GM12878 (cell line): ENCODE measurements around the gene TNFRSF1B. TPM values are rescaled to one million over a fixed set of nuclear protein-coding genes. Genes with fewer than 3 reads are reported as not detected.
A peak's percentile ranks its signal among the peaks of the same experiment; 100 is the strongest.

Experiments
- ATAC-seq: fragments of 200-7000 bp; cut with Tn5 transposase; 3 replicates; pipeline ENCODE4 v1.9.1; 2020; ENCODE audit warnings: mild to moderate bottlenecking, moderate library complexity
- BruUV-seq: library from RNA; stranded (reverse); fragments of 400-500 nt; replicated peaks from 2 replicates; lab custom pipeline; 2021; lab: Mats Ljungman, UMichigan
- CTCF ChIA-PET: fragments of 300-600 bp; sonication (Branson Sonifier 250); formaldehyde crosslinking; extraction: SDS; loops from one replicate; lab custom pipeline; 2021; ENCODE audit warnings: inconsistent platforms; lab: Yijun Ruan, JAX
- POLR2A ChIA-PET: fragments of 350-600 bp; formaldehyde crosslinking; extraction: SDS; loops from one replicate; lab custom pipeline; 2021; ENCODE audit warnings: inconsistent platforms; lab: Charles Lee
- RAD21 ChIA-PET: fragments of 300-600 bp; sonication (Branson Sonifier 250); formaldehyde crosslinking; loops from one replicate; lab custom pipeline; 2023; ENCODE audit warnings: antibody characterized with exemption; ENCODE audit not compliant: unreplicated experiment; lab: Charles Lee
- SMC1A ChIA-PET: fragments of 300-600 bp; sonication (Branson Sonifier 250); formaldehyde crosslinking; loops from one replicate; lab custom pipeline; 2023; ENCODE audit not compliant: unreplicated experiment, uncharacterized antibody; lab: Charles Lee
- DNase-seq: peaks from one replicate; pipeline ENCODE4 v3.0.0-alpha.2; 2011; ENCODE audit warnings: low read depth, low spot score
- FAIRE-seq: peaks from 3 replicates; lab custom pipeline; 2011; peaks lifted over from hg19 to GRCh38; lab: Jason Lieb, UNC
- H2AFZ ChIP-seq: 2 replicates; pipeline ENCODE4 v1.6.0; 2011; ENCODE audit warnings: low read depth, low read length, control low read depth; ENCODE audit not compliant: control insufficient read depth
- H3K27ac ChIP-seq: 2 replicates; pipeline ENCODE4 v1.5.1; 2011; ENCODE audit warnings: control low read depth; ENCODE audit not compliant: control insufficient read depth, insufficient read depth
- H3K27me3 ChIP-seq, 2 experiments: replicated peaks in 1 of 2; 2 replicates each; pipeline versions ENCODE4 v1.6.0 to v1.6.1; 2011; ENCODE audit warnings: low read length in 1 of 2; ENCODE audit not compliant: control insufficient read depth in 2 of 2, insufficient read depth in 2 of 2
- H3K36me3 ChIP-seq, 2 experiments: 2 replicates each; pipeline ENCODE4 v1.5.1; 2011; ENCODE audit warnings: low read length in 1 of 2; ENCODE audit not compliant: control insufficient read depth in 2 of 2, insufficient read depth in 2 of 2
- H3K4me1 ChIP-seq: 2 replicates; pipeline ENCODE4 v1.6.1; 2011; ENCODE audit warnings: mild to moderate bottlenecking, low read length, moderate library complexity, mixed read lengths; ENCODE audit not compliant: control insufficient read depth, insufficient read depth
- H3K4me2 ChIP-seq: 2 replicates; pipeline ENCODE4 v1.6.0; 2011; ENCODE audit warnings: control low read depth; ENCODE audit not compliant: control insufficient read depth, insufficient read depth
- H3K4me3 ChIP-seq: fragments of 200-600 bp; sonication (generic); 2 replicates; pipeline ENCODE4 v1.5.1; 2016
- H3K79me2 ChIP-seq: 2 replicates; pipeline ENCODE4 v1.6.0; 2011; ENCODE audit warnings: low read length; ENCODE audit not compliant: control insufficient read depth, insufficient read depth
- H3K9ac ChIP-seq: 2 replicates; pipeline ENCODE4 v1.8.0; 2011; ENCODE audit warnings: low read length, control low read depth, mixed read lengths; ENCODE audit not compliant: control insufficient read depth, insufficient read depth
- H3K9me3 ChIP-seq: replicated peaks from 3 replicates; pipeline ENCODE4 v1.5.1; 2011; ENCODE audit warnings: mild to moderate bottlenecking, low read length; ENCODE audit not compliant: control insufficient read depth, insufficient read depth
- H4K20me1 ChIP-seq: 2 replicates; pipeline ENCODE4 v1.6.0; 2011; ENCODE audit not compliant: control insufficient read depth, insufficient read depth
- BCLAF1 ChIP-seq: fragments of 450-650 bp; IDR thresholded peaks from 2 replicates; pipeline ENCODE4 v1.6.1; 2017; ENCODE audit warnings: antibody characterized with exemption, mild to moderate bottlenecking, moderate library complexity
- FOS ChIP-seq: IDR thresholded peaks from 3 replicates; pipeline ENCODE4 v1.6.1; 2011; ENCODE audit warnings: borderline replicate concordance; ENCODE audit not compliant: insufficient read length; ENCODE audit errors: extremely low read depth
- HDAC6 ChIP-seq: fragments of 200-600 bp; sonication (generic); IDR thresholded peaks from one replicate; pipeline ENCODE4 v1.8.0; 2017; ENCODE audit warnings: antibody characterized with exemption; ENCODE audit not compliant: unreplicated experiment
- NFYA ChIP-seq: IDR thresholded peaks from 2 replicates; pipeline ENCODE4 v1.6.1; 2011; ENCODE audit warnings: low read depth, mild to moderate bottlenecking, low read length, improper control_type of control experiment, borderline replicate concordance
- NR2C2 ChIP-seq: IDR thresholded peaks from 2 replicates; pipeline ENCODE4 v1.6.1; 2011; ENCODE audit warnings: borderline replicate concordance, low read depth; ENCODE audit not compliant: control insufficient read depth, insufficient read length
- SMAD1 ChIP-seq: fragments of 450-650 bp; IDR thresholded peaks from 2 replicates; pipeline ENCODE4 v1.6.1; 2018; ENCODE audit warnings: mild to moderate bottlenecking, low read depth; ENCODE audit not compliant: partially characterized antibody
- SPI1 ChIP-seq: IDR thresholded peaks from 2 replicates; pipeline ENCODE4 v1.6.1; 2011; ENCODE audit warnings: low read depth, mild to moderate bottlenecking, low read length, moderate library complexity, borderline replicate concordance; ENCODE audit not compliant: insufficient read depth
- WGBS: methylation state at CpG from one replicate; pipeline ENCODE4 v1.1.6; 2016; ENCODE audit warnings: low lambda C conversion rate; ENCODE audit not compliant: insufficient replicate concordance, insufficient coverage; ENCODE audit errors: missing lambda C conversion rate; 5-methylcytosine and 5-hydroxymethylcytosine counted together
- in situ Hi-C: fragments of 300-500 bp; cut with MboI; formaldehyde crosslinking; loops from 9 replicates; pipeline ENCODE4 v1.14.3; 2018; ENCODE audit warnings: mixed read lengths
- intact Hi-C: fragments of 100-400 bp; cut with micrococcal nuclease; formaldehyde crosslinking; loops from one replicate; pipeline ENCODE4 v1.14.2; 2022; ENCODE audit not compliant: unreplicated experiment
- polyA plus RNA-seq, 11 experiments: library from polyadenylated mRNA; depleted of rRNA in 4 of 11; unstranded in 6 of 11; stranded (reverse) in 5 of 11; fragments of >200 nt; fragmentation: Nextera tagmentation in 4 of 11; fragmentation: Illumina TruSeq in 1 of 11; extraction: Ambion mirVana in 4 of 11; extraction: Trizol in 1 of 11; gene quantifications; 1 replicate in 1 of 11; 2 replicates in 10 of 11; pipeline versions ENCODE4 v1.2.1 to v1.2.3, GENCODE V29; 2011 to 2016; ENCODE audit warnings: inconsistent platforms in 2 of 11, missing spikeins in 2 of 11, low read depth in 1 of 11
- total RNA-seq, 4 experiments: library from RNA; depleted of rRNA in 3 of 4; stranded (reverse); fragments of >200 nt in 3 of 4; fragmentation: Illumina TruSeq in 1 of 4; extraction: Trizol in 1 of 4; gene quantifications; 2 replicates each; pipeline versions ENCODE4 v1.2.1 to v1.2.3, GENCODE V29; 2013 to 2021

The TNFRSF1B gene
- total and polyA plus RNA-seq, 10 of the 15 experiments (the other 5 are each of a cell fraction or from before 2014, with no cell fraction given), result 10.1 to 87.2 (median 37.3) TPM

- H3K9me3 ChIP-seq, result no peaks in the 10 kb centered on the region
- 57% methylated on average over 7 of the region's 7 CpGs for WGBS
- CTCF ChIA-PET, result interaction anchor here (1.1 to 4.1 kb wide), 2 partner anchors 35 to 37 kb away, joined by 3 to 29 read pairs; no protein-coding TSS in a partner anchor
- no peak overlapping the region for H3K4me2 ChIP-seq
- ATAC-seq, result no peak
- H3K4me1 ChIP-seq, result peaks cover 72% of the 10 kb centered on the region
- intact Hi-C loops, result loop anchor here (5.0 kb wide), 2 partner anchors 37 to 113 kb away; no protein-coding TSS in a partner anchor
- no TSS peak for BruUV-seq
- no peak for TF ChIP-seq SMAD1
- peak; percentile 56; the same call in 1 of the 2 replicates for TF ChIP-seq SPI1
- no peak for TF ChIP-seq NR2C2
- TF ChIP-seq BCLAF1, result no peak
- TF ChIP-seq HDAC6, result no peak
- no peak for TF ChIP-seq FOS
- no peak for TF ChIP-seq NFYA
- TF ChIP-seq, all 136 proteins: peak for 1
- no peak overlapping the region for H3K27ac ChIP-seq
- H3K79me2 ChIP-seq, result no peaks in the 10 kb centered on the region
- no peaks in the 10 kb centered on the region for H3K36me3 ChIP-seq
- FAIRE-seq (no peak), DNase-seq (no peak)
- H3K4me3 ChIP-seq, result no peak overlapping the region
- ChIA-PET SMC1A (interaction anchor here (0.6 to 20.8 kb wide), 8 partner anchors 9 to 276 kb away, joined by 3 to 347 read pairs (median 4); no protein-coding TSS in a partner anchor), POLR2A (interaction anchor here (0.6 to 5.2 kb wide), 6 partner anchors 9 to 141 kb away, joined by 4 to 166 read pairs (median 6); partner anchors contain the start of gene MIIP), RAD21 (interaction anchor here (0.6 to 5.1 kb wide), 6 partner anchors 9 to 119 kb away, joined by 3 to 118 read pairs (median 4); no protein-coding TSS in a partner anchor)
- in situ Hi-C loops, result loop anchor here (25.0 kb wide), 1 partner anchor 1577 kb away; no protein-coding TSS in a partner anchor
- no peaks in the 10 kb centered on the region for H3K27me3 ChIP-seq
- no peaks in the 10 kb centered on the region for H4K20me1 ChIP-seq
- H3K9ac ChIP-seq, result no peak overlapping the region
- H2AFZ ChIP-seq, result no peak overlapping the region
Measured at GRCh38 chr1:12159816-12160215, 7.0 kb upstream of the TNFRSF1B start.
